GM12878 (cell line): ENCODE results near the gene LSM12. TPM values are rescaled to one million over a fixed set of nuclear protein-coding genes. Genes with fewer than 3 reads are reported as not detected.

Experiments
- ATAC-seq: fragments of 200-7000 bp; cut with Tn5 transposase; 3 replicates; pipeline ENCODE4 v1.9.1; 2020; ENCODE audit warnings: mild to moderate bottlenecking, moderate library complexity
- BruUV-seq: library from RNA; stranded (reverse); fragments of 400-500 nt; replicated peaks from 2 replicates; lab custom pipeline; 2021; lab: Mats Ljungman, UMichigan
- CTCF ChIA-PET: fragments of 300-600 bp; sonication (Branson Sonifier 250); formaldehyde crosslinking; extraction: SDS; loops from one replicate; lab custom pipeline; 2021; ENCODE audit warnings: inconsistent platforms; lab: Yijun Ruan, JAX
- POLR2A ChIA-PET: fragments of 350-600 bp; formaldehyde crosslinking; extraction: SDS; loops from one replicate; lab custom pipeline; 2021; ENCODE audit warnings: inconsistent platforms; lab: Charles Lee
- RAD21 ChIA-PET: fragments of 300-600 bp; sonication (Branson Sonifier 250); formaldehyde crosslinking; loops from one replicate; lab custom pipeline; 2023; ENCODE audit warnings: antibody characterized with exemption; ENCODE audit not compliant: unreplicated experiment; lab: Charles Lee
- SMC1A ChIA-PET: fragments of 300-600 bp; sonication (Branson Sonifier 250); formaldehyde crosslinking; loops from one replicate; lab custom pipeline; 2023; ENCODE audit not compliant: unreplicated experiment, uncharacterized antibody; lab: Charles Lee
- DNase-seq: peaks from one replicate; pipeline ENCODE4 v3.0.0-alpha.2; 2011; ENCODE audit warnings: low read depth, low spot score
- FAIRE-seq: peaks from 3 replicates; lab custom pipeline; 2011; peaks lifted over from hg19 to GRCh38; lab: Jason Lieb, UNC
- H2AFZ ChIP-seq: 2 replicates; pipeline ENCODE4 v1.6.0; 2011; ENCODE audit warnings: low read depth, low read length, control low read depth; ENCODE audit not compliant: control insufficient read depth
- H3K27ac ChIP-seq: 2 replicates; pipeline ENCODE4 v1.5.1; 2011; ENCODE audit warnings: control low read depth; ENCODE audit not compliant: control insufficient read depth, insufficient read depth
- H3K27me3 ChIP-seq, 2 experiments: replicated peaks in 1 of 2; 2 replicates each; pipeline versions ENCODE4 v1.6.0 to v1.6.1; 2011; ENCODE audit warnings: low read length in 1 of 2; ENCODE audit not compliant: control insufficient read depth in 2 of 2, insufficient read depth in 2 of 2
- H3K36me3 ChIP-seq, 2 experiments: 2 replicates each; pipeline ENCODE4 v1.5.1; 2011; ENCODE audit warnings: low read length in 1 of 2; ENCODE audit not compliant: control insufficient read depth in 2 of 2, insufficient read depth in 2 of 2
- H3K4me1 ChIP-seq: 2 replicates; pipeline ENCODE4 v1.6.1; 2011; ENCODE audit warnings: mild to moderate bottlenecking, low read length, moderate library complexity, mixed read lengths; ENCODE audit not compliant: control insufficient read depth, insufficient read depth
- H3K4me2 ChIP-seq: 2 replicates; pipeline ENCODE4 v1.6.0; 2011; ENCODE audit warnings: control low read depth; ENCODE audit not compliant: control insufficient read depth, insufficient read depth
- H3K4me3 ChIP-seq: fragments of 200-600 bp; sonication (generic); 2 replicates; pipeline ENCODE4 v1.5.1; 2016
- H3K79me2 ChIP-seq: 2 replicates; pipeline ENCODE4 v1.6.0; 2011; ENCODE audit warnings: low read length; ENCODE audit not compliant: control insufficient read depth, insufficient read depth
- H3K9ac ChIP-seq: 2 replicates; pipeline ENCODE4 v1.8.0; 2011; ENCODE audit warnings: low read length, control low read depth, mixed read lengths; ENCODE audit not compliant: control insufficient read depth, insufficient read depth
- H3K9me3 ChIP-seq: replicated peaks from 3 replicates; pipeline ENCODE4 v1.5.1; 2011; ENCODE audit warnings: mild to moderate bottlenecking, low read length; ENCODE audit not compliant: control insufficient read depth, insufficient read depth
- H4K20me1 ChIP-seq: 2 replicates; pipeline ENCODE4 v1.6.0; 2011; ENCODE audit not compliant: control insufficient read depth, insufficient read depth
- CREB1 ChIP-seq: IDR thresholded peaks from 2 replicates; pipeline ENCODE4 v1.6.1; 2012; ENCODE audit warnings: low read depth, mild to moderate bottlenecking, inconsistent platforms
- GATAD2B ChIP-seq: fragments of 450-650 bp; conservative IDR thresholded peaks from 2 replicates; pipeline ENCODE4 v1.6.1; 2017; ENCODE audit warnings: low read depth, mild to moderate bottlenecking, moderate library complexity
- IRF5 ChIP-seq: fragments of 450-650 bp; IDR thresholded peaks from 2 replicates; pipeline ENCODE4 v1.6.1; 2017; ENCODE audit warnings: borderline replicate concordance
- JUND ChIP-seq: IDR thresholded peaks from 2 replicates; pipeline ENCODE4 v1.6.1; 2012; ENCODE audit warnings: low read depth, mild to moderate bottlenecking, low read length, improper control_type of control experiment, moderate library complexity
- MXI1 ChIP-seq: fragments of 150-350 bp; IDR thresholded peaks from 2 replicates; pipeline ENCODE4 v1.6.1; 2011; ENCODE audit warnings: low read depth, mild to moderate bottlenecking, inconsistent platforms, low read length, improper control_type of control experiment
- NFIC ChIP-seq: IDR thresholded peaks from 2 replicates; pipeline ENCODE4 v1.6.1; 2012; ENCODE audit warnings: low read depth, mild to moderate bottlenecking, inconsistent platforms, low read length, moderate library complexity
- NFXL1 ChIP-seq: fragments of 450-650 bp; IDR thresholded peaks from 2 replicates; pipeline ENCODE4 v1.6.1; 2017; ENCODE audit warnings: antibody characterized with exemption, mild to moderate bottlenecking, borderline replicate concordance
- NRF1 ChIP-seq: conservative IDR thresholded peaks from 2 replicates; pipeline ENCODE4 v1.6.1; 2011; ENCODE audit warnings: mild to moderate bottlenecking, low read depth, low read length, improper control_type of control experiment
- PBX3 ChIP-seq: IDR thresholded peaks from 2 replicates; pipeline ENCODE4 v1.6.1; 2011; ENCODE audit warnings: mild to moderate bottlenecking, low read depth, low read length, moderate library complexity; ENCODE audit not compliant: insufficient replicate concordance
- POLR2A ChIP-seq: IDR thresholded peaks from 2 replicates; pipeline ENCODE4 v1.6.1; 2011; ENCODE audit warnings: low read depth, mild to moderate bottlenecking, low read length
- POLR2AphosphoS5 ChIP-seq: IDR thresholded peaks from 2 replicates; pipeline ENCODE4 v1.6.1; 2011; ENCODE audit warnings: mild to moderate bottlenecking, low read length, inconsistent platforms
- RFX5 ChIP-seq: IDR thresholded peaks from 2 replicates; pipeline ENCODE4 v1.6.1; 2011; ENCODE audit warnings: low read depth, low read length, improper control_type of control experiment
- SIN3A ChIP-seq: IDR thresholded peaks from 2 replicates; pipeline ENCODE4 v1.6.1; 2012; ENCODE audit warnings: low read depth, low read length, improper control_type of control experiment
- SMARCA5 ChIP-seq: fragments of 450-650 bp; IDR thresholded peaks from 2 replicates; pipeline ENCODE4 v1.6.1; 2017; ENCODE audit warnings: mild to moderate bottlenecking
- WGBS: methylation state at CpG from one replicate; pipeline ENCODE4 v1.1.6; 2016; ENCODE audit warnings: low lambda C conversion rate; ENCODE audit not compliant: insufficient replicate concordance, insufficient coverage; ENCODE audit errors: missing lambda C conversion rate; 5-methylcytosine and 5-hydroxymethylcytosine counted together
- in situ Hi-C: fragments of 300-500 bp; cut with MboI; formaldehyde crosslinking; loops from 9 replicates; pipeline ENCODE4 v1.14.3; 2018; ENCODE audit warnings: mixed read lengths
- intact Hi-C: fragments of 100-400 bp; cut with micrococcal nuclease; formaldehyde crosslinking; loops from one replicate; pipeline ENCODE4 v1.14.2; 2022; ENCODE audit not compliant: unreplicated experiment
- polyA plus RNA-seq, 11 experiments: library from polyadenylated mRNA; depleted of rRNA in 4 of 11; unstranded in 6 of 11; stranded (reverse) in 5 of 11; fragments of >200 nt; fragmentation: Nextera tagmentation in 4 of 11; fragmentation: Illumina TruSeq in 1 of 11; extraction: Ambion mirVana in 4 of 11; extraction: Trizol in 1 of 11; gene quantifications; 1 replicate in 1 of 11; 2 replicates in 10 of 11; pipeline versions ENCODE4 v1.2.1 to v1.2.3, GENCODE V29; 2011 to 2016; ENCODE audit warnings: inconsistent platforms in 2 of 11, missing spikeins in 2 of 11, low read depth in 1 of 11
- total RNA-seq, 4 experiments: library from RNA; depleted of rRNA in 3 of 4; stranded (reverse); fragments of >200 nt in 3 of 4; fragmentation: Illumina TruSeq in 1 of 4; extraction: Trizol in 1 of 4; gene quantifications; 2 replicates each; pipeline versions ENCODE4 v1.2.1 to v1.2.3, GENCODE V29; 2013 to 2021
- TF ChIP-seq, protein P1 (sequence below): IDR thresholded peaks from 2 replicates; pipeline ENCODE4 v1.6.1; 2012; ENCODE audit warnings: low read depth, low read length, improper control_type of control experiment
- TF ChIP-seq, protein P2 (sequence below): fragments of 450-650 bp; IDR thresholded peaks from 2 replicates; pipeline ENCODE4 v1.6.1; 2016; ENCODE audit warnings: mild to moderate bottlenecking, moderate library complexity, borderline replicate concordance

LSM12 gene
- total and polyA plus RNA-seq, 10 of the 15 experiments (the other 5 are each of a cell fraction or from before 2014, with no cell fraction given), result 51.1 to 206 (median 70.8) TPM

- no peaks in the 10 kb centered on the region; the same call in 1 of the 2 replicates for H4K20me1 ChIP-seq
- in situ Hi-C loops (loop anchor here (25.0 kb wide), 1 partner anchor 796 kb away; the partner anchor contains the start of gene TMEM106A), intact Hi-C loops (no loop called here)
- DNase-seq (no peak), FAIRE-seq (no peak), ATAC-seq (no peak)
- ChIA-PET SMC1A (interaction anchor here (0.7 to 1.0 kb wide), 2 partner anchors 14 to 124 kb away, joined by 3 read pairs; no protein-coding TSS in a partner anchor), CTCF (interaction anchor here (0.7 to 4.1 kb wide), 11 partner anchors 31 to 162 kb away, joined by 3 to 12 read pairs (median 3); no protein-coding TSS in a partner anchor), POLR2A (interaction anchor here (0.6 to 1.3 kb wide), 3 partner anchors 46 to 134 kb away, joined by 3 read pairs; no protein-coding TSS in a partner anchor), RAD21 (interaction anchor here (1.0 kb wide), 1 partner anchor 103 kb away, joined by 3 read pairs; no protein-coding TSS in a partner anchor)
- no peaks in the 10 kb centered on the region for H3K9me3 ChIP-seq
- TF ChIP-seq, protein P1, sequence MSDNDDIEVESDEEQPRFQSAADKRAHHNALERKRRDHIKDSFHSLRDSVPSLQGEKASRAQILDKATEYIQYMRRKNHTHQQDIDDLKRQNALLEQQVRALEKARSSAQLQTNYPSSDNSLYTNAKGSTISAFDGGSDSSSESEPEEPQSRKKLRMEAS, result no peak
- TF ChIP-seq RFX5 (no peak), CREB1 (no peak), MXI1 (no peak), POLR2AphosphoS5 (no peak), POLR2A (no peak), PBX3 (no peak), SIN3A (no peak), SMARCA5 (no peak), IRF5 (no peak), JUND (no peak), NFIC (no peak), NFXL1 (no peak), NRF1 (no peak), GATAD2B (no peak)
- TF ChIP-seq, protein P2, sequence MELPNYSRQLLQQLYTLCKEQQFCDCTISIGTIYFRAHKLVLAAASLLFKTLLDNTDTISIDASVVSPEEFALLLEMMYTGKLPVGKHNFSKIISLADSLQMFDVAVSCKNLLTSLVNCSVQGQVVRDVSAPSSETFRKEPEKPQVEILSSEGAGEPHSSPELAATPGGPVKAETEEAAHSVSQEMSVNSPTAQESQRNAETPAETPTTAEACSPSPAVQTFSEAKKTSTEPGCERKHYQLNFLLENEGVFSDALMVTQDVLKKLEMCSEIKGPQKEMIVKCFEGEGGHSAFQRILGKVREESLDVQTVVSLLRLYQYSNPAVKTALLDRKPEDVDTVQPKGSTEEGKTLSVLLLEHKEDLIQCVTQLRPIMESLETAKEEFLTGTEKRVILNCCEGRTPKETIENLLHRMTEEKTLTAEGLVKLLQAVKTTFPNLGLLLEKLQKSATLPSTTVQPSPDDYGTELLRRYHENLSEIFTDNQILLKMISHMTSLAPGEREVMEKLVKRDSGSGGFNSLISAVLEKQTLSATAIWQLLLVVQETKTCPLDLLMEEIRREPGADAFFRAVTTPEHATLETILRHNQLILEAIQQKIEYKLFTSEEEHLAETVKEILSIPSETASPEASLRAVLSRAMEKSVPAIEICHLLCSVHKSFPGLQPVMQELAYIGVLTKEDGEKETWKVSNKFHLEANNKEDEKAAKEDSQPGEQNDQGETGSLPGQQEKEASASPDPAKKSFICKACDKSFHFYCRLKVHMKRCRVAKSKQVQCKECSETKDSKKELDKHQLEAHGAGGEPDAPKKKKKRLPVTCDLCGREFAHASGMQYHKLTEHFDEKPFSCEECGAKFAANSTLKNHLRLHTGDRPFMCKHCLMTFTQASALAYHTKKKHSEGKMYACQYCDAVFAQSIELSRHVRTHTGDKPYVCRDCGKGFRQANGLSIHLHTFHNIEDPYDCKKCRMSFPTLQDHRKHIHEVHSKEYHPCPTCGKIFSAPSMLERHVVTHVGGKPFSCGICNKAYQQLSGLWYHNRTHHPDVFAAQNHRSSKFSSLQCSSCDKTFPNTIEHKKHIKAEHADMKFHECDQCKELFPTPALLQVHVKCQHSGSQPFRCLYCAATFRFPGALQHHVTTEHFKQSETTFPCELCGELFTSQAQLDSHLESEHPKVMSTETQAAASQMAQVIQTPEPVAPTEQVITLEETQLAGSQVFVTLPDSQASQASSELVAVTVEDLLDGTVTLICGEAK, result no peak
- no peaks in the 10 kb centered on the region for H3K36me3 ChIP-seq
- 50% methylated on average over 6 of the region's 6 CpGs for WGBS
- H3K4me2 ChIP-seq, result peak overlapping the region; percentile 96; the same call in 1 of the 2 replicates
- no peak overlapping the region for H3K4me3 ChIP-seq
- H3K79me2 ChIP-seq, result no peaks in the 10 kb centered on the region
- H3K27me3 ChIP-seq, result peaks cover 10% of the 10 kb centered on the region in 2 experiments
- no TSS peak for BruUV-seq
- no peak overlapping the region for H3K27ac ChIP-seq
- peaks cover 16% of the 10 kb centered on the region for H3K4me1 ChIP-seq
- H2AFZ ChIP-seq, result no peak overlapping the region
- peak overlapping the region; percentile 24; the same call in 1 of the 2 replicates for H3K9ac ChIP-seq
Measured at GRCh38 chr17:44008205-44008909, 58.1 kb downstream of the LSM12 start.
